ENCODE data around the gene AKAP13. TPM values are rescaled to one million over a fixed set of nuclear protein-coding genes. Genes with fewer than 3 reads are reported as not detected.

Gene AKAP13
- total RNA-seq, 1 donor from 2014 or later, result 114 TPM

DNA sequence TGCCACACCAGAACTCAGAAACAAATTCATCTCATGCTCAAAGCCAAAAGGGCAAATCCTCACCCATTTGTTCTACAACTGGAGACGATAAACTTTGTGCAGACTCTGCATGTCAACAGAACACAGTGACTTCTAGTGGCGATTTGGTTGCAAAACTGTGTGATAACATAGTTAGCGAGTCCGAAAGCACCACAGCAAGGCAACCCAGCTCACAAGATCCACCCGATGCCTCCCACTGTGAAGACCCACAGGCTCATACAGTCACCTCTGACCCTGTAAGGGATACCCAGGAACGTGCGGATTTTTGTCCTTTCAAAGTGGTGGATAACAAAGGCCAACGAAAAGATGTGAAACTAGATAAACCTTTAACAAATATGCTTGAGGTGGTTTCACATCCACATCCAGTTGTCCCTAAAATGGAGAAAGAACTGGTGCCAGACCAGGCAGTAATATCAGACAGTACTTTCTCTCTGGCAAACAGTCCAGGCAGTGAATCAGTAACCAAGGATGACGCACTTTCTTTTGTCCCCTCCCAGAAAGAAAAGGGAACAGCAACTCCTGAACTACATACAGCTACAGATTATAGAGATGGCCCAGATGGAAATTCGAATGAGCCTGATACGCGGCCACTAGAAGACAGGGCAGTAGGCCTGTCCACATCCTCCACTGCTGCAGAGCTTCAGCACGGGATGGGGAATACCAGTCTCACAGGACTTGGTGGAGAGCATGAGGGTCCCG, 199.7 kb downstream of the AKAP13 start:
- no peak for DNase-seq (ENCODE audit: low spot score, unreplicated experiment)
- H3K4me3 Mint-ChIP-seq (ENCODE audit: low read depth), result no peak overlapping the region
- peaks cover 15% of the 10 kb centered on the region for H3K36me3 Mint-ChIP-seq (ENCODE audit: insufficient read depth)
- TF ChIP-seq, protein P1, sequence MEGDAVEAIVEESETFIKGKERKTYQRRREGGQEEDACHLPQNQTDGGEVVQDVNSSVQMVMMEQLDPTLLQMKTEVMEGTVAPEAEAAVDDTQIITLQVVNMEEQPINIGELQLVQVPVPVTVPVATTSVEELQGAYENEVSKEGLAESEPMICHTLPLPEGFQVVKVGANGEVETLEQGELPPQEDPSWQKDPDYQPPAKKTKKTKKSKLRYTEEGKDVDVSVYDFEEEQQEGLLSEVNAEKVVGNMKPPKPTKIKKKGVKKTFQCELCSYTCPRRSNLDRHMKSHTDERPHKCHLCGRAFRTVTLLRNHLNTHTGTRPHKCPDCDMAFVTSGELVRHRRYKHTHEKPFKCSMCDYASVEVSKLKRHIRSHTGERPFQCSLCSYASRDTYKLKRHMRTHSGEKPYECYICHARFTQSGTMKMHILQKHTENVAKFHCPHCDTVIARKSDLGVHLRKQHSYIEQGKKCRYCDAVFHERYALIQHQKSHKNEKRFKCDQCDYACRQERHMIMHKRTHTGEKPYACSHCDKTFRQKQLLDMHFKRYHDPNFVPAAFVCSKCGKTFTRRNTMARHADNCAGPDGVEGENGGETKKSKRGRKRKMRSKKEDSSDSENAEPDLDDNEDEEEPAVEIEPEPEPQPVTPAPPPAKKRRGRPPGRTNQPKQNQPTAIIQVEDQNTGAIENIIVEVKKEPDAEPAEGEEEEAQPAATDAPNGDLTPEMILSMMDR (IDR thresholded peaks at IDR 0.05; ENCODE audit: unreplicated experiment), result no peak
- H3K4me1 Mint-ChIP-seq (ENCODE audit: low read depth), result peaks cover 9% of the 10 kb centered on the region
- no peaks in the 10 kb centered on the region for H3K9me3 Mint-ChIP-seq (ENCODE audit: low read depth)
- peak overlapping the region; percentile 47 for H3K27ac Mint-ChIP-seq
- H3K27me3 Mint-ChIP-seq, result no peaks in the 10 kb centered on the region

GRCh38 chr15:85580879-85581278, 200.5 kb downstream of the AKAP13 start:
- Mint-ChIP-seq H3K4me1 (ENCODE audit: low read depth) (peaks cover 9% of the 10 kb centered on the region), H3K4me3 (ENCODE audit: low read depth) (no peak overlapping the region), H3K36me3 (ENCODE audit: insufficient read depth) (peaks cover 15% of the 10 kb centered on the region), H3K27me3 (no peaks in the 10 kb centered on the region), H3K9me3 (ENCODE audit: low read depth) (no peaks in the 10 kb centered on the region), H3K27ac (peak overlapping the region; percentile 60)
- TF ChIP-seq, protein P1 (IDR thresholded peaks at IDR 0.05; ENCODE audit: unreplicated experiment), result no peak
- no peak for DNase-seq (ENCODE audit: low spot score, unreplicated experiment)

DNA sequence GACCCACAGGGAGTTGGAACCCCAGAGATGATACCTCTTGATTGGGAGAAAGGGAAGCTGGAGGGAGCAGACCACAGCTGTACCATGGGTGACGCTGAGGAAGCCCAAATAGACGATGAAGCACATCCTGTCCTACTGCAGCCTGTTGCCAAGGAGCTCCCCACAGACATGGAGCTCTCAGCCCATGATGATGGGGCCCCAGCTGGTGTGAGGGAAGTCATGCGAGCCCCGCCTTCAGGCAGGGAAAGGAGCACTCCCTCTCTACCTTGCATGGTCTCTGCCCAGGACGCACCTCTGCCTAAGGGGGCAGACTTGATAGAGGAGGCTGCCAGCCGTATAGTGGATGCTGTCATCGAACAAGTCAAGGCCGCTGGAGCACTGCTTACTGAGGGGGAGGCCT, 201.1 kb downstream of the AKAP13 start:
- Mint-ChIP-seq H3K4me3 (ENCODE audit: low read depth) (no peak overlapping the region), H3K9me3 (ENCODE audit: low read depth) (no peaks in the 10 kb centered on the region), H3K4me1 (ENCODE audit: low read depth) (peaks cover 9% of the 10 kb centered on the region), H3K27me3 (no peaks in the 10 kb centered on the region), H3K27ac (no peak overlapping the region), H3K36me3 (ENCODE audit: insufficient read depth) (peaks cover 15% of the 10 kb centered on the region)
- DNase-seq (ENCODE audit: low spot score, unreplicated experiment), result no peak
- TF ChIP-seq, protein P1 (IDR thresholded peaks at IDR 0.05; ENCODE audit: unreplicated experiment), result no peak

DNA sequence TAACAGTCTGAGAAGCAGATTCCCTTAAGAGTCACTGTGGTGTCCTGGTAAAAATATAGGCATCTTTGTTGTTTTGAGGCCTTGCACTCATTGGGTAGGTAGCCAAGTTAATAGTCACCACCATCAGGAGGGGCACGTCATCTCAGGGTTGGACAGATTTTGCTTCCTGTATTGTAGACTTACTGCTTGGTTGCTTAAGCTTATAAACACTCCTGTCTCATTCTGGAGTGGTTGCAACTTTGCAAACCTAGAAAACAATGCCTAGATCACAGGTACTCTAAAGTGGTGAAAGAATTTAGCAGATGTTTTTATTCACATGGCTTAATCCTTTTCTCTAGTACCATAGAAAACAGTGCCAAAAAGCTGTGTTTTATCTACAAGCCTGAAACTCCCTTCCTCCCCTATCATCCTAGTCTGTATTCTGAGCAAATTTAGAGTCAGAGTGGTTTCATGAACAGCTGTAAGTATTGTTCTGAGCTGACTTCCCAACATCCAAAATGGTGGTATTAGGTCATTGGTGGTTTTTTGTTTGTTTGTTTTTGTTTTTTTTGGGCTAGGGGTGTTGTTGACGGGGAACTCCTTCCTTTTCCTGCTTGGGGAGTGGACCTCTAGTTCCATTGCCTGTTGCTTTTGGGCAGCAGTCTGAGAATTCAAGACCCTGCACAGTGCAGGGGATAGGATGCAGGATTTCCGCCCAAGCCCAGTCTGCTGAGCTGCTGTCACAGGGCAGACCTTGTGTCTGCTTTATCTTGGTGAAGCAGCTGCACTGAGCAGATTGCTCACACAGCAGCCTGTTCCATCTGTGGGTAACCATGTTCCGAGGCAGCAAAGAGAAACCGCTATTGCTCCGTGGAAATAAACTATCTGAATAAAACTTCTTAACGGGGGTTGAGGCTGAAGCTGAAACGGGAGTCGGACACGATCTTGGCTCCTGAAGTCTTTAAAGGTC, 202.0 kb downstream of the AKAP13 start:
- Mint-ChIP-seq H3K9me3 (ENCODE audit: low read depth) (no peaks in the 10 kb centered on the region), H3K27me3 (no peaks in the 10 kb centered on the region), H3K27ac (no peak overlapping the region), H3K4me3 (ENCODE audit: low read depth) (no peak overlapping the region), H3K4me1 (ENCODE audit: low read depth) (peaks cover 9% of the 10 kb centered on the region), H3K36me3 (ENCODE audit: insufficient read depth) (peaks cover 19% of the 10 kb centered on the region)
- TF ChIP-seq, protein P1 (IDR thresholded peaks at IDR 0.05; ENCODE audit: unreplicated experiment), result no peak
- DNase-seq (ENCODE audit: low spot score, unreplicated experiment), result no peak

DNA sequence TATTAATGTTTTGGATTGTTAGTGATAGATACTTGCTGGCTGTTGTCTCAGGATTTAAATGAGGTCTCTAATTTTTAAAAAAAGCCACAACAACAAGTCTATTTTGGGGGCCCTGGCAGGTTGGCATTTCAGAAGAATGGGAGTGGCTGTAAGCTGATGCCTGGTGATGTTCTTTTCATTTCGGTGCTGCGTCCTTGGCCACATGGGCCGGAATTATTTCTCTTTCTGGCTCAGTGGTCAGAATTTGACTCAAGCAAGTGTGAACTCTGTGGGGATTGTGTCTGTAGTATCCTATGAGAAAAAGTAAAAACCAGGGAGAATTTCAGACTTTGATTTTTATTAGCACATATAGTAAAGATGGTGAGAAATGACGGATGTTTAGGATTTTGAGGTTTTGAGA, 203.0 kb downstream of the AKAP13 start:
- H3K4me3 Mint-ChIP-seq (ENCODE audit: low read depth), result no peak overlapping the region

More for the DNA sequence above, 203.0 kb downstream of the AKAP13 start:
- no peak for DNase-seq (ENCODE audit: low spot score, unreplicated experiment)
- Mint-ChIP-seq H3K36me3 (ENCODE audit: insufficient read depth) (peaks cover 23% of the 10 kb centered on the region), H3K27me3 (no peaks in the 10 kb centered on the region), H3K9me3 (ENCODE audit: low read depth) (no peaks in the 10 kb centered on the region), H3K27ac (peak overlapping the region; percentile 5), H3K4me1 (ENCODE audit: low read depth) (peaks cover 10% of the 10 kb centered on the region)
- TF ChIP-seq, protein P1 (IDR thresholded peaks at IDR 0.05; ENCODE audit: unreplicated experiment), result no peak

Data from progenitor cell of endocrine pancreas (in vitro differentiated cells).